ENCODE results near the gene GPBP1L1.

DNA sequence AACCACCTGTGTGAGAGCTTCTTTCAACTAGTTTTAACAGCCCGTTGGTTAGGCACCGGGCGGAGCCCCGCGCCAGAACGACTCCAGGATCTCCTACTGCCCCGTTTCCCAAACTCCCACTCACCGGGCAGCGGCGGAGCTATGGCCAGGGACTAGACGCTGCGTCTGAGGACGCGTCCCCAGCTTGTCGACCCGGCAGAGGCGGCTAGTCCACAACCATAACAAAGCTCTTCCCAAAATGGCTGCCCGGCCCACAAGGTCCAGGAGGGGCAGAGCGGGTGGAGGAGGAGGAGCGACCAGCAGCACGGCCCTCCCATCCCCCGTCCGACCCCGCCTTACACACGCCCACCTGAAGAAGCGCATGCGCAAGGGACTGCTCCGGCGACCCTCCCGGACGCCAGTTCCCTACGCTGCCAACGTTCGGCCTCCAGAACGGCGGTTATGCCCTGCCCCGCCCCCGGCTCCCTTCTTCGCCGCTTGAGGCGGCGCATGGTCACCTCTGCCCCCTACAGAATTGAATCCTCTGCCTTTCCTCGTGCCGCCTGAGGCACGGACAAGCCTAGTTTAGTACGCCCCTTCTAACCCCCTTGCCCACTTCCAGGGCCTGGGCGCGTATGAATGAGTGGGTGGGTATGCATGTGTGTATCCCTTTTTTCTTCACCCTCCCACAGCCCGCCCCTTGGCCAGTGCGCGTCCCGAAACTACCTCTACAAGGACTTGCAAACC, at the start of gene GPBP1L1:
- TF ChIP-seq, protein P1, sequence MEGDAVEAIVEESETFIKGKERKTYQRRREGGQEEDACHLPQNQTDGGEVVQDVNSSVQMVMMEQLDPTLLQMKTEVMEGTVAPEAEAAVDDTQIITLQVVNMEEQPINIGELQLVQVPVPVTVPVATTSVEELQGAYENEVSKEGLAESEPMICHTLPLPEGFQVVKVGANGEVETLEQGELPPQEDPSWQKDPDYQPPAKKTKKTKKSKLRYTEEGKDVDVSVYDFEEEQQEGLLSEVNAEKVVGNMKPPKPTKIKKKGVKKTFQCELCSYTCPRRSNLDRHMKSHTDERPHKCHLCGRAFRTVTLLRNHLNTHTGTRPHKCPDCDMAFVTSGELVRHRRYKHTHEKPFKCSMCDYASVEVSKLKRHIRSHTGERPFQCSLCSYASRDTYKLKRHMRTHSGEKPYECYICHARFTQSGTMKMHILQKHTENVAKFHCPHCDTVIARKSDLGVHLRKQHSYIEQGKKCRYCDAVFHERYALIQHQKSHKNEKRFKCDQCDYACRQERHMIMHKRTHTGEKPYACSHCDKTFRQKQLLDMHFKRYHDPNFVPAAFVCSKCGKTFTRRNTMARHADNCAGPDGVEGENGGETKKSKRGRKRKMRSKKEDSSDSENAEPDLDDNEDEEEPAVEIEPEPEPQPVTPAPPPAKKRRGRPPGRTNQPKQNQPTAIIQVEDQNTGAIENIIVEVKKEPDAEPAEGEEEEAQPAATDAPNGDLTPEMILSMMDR (IDR thresholded peaks at IDR 0.05) = peak in 1 of 6 experiments; percentile 2
- peak; percentile 42 to 77 for TF ChIP-seq POLR2A (IDR thresholded peaks at IDR 0.05)
